GM18526 (cell line): ENCODE measurements around the gene OTUD6A.

Source experiments
- POLR2A ChIP-seq: IDR thresholded peaks from 3 replicates; pipeline ENCODE4 v1.6.1; 2011; ENCODE audit not compliant: insufficient read length; ENCODE audit errors: extremely low read depth

The OTUD6A gene

GRCh38 chrX:70084592-70085240 lies 22.5 kb downstream of the OTUD6A start:
- no peak for TF ChIP-seq POLR2A

DNA sequence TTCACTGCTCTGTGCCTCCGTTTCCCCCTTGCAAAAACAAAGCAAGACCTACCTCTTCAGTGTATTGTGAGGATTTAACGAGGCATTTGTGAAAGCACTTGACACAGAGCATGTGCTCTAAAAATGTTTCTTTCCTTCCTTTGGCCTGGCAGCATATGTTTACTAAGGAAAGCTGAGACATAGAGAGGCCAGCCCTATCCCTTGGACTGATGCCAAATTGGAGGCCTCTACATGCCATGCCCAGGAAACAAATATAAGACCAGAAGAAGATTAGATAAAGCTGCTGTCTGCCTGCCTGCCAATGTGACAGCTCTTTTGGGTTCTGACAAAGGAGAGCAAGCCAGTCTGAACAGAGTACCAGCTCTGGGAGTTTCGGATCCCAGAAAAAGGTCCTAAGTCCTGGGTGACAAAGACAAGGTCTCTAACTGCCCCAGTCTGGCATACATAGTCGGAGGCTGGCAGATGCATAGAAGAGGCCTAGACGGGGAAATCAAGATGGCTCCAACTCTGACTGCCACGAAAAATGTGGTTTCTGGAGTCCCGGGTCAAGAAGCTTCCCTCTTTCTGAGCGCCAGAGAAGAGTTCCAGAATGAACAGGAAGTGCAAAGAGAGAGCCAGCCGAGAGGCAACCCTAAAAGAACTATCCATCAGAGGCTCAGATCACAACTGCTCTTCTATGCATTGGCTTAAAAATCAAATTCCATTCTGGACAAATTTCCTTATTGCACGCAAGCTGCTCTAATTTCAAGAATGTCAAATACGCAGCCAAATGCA lies 25.8 kb downstream of the OTUD6A start:
- no peak for TF ChIP-seq POLR2A

DNA sequence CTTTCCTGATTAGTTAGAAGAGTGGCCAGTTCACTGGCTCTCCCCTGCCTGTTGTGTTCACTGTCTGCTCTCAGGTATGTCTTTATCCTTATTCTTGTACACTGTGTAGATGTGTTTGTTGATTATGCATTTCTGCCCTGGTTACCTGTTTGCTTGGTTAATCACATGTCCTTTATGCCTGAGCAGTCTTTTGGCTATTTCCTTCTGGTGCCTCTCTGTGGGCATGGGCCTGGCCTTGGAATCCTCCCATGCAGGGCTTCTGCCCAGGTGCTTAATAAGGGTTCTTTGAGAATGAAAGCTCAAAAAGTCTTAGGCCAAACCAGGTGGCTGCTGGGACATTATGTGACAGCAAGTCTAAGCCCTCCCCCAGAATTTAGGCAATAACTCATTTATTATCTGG lies 26.5 kb downstream of the OTUD6A start:
- TF ChIP-seq POLR2A: no peak

- TF ChIP-seq POLR2A: no peak
Observed at GRCh38 chrX:70089604-70090297, 27.5 kb downstream of the OTUD6A start.

- TF ChIP-seq POLR2A: no peak
Observed at GRCh38 chrX:70092247-70092646, 30.0 kb downstream of the OTUD6A start.

DNA sequence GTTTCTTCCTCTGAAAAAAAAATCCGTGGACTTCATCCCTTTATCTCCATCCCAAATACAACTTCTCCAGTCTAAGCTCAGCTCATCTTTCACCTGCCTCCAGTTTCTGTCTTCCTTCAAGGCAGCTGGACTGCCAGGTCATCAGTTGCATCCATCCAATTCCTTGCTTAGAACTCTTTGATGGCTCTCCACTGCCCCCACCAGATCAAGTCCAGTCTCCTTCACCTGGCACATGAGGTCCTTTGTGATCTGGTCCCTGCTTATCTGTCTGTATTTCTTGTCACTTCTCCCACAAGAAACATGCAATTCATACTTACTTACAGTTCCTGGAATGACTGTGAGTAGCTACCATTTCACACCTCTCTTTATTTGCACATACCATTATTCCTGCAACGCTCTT lies 33.8 kb downstream of the OTUD6A start:
- no peak for TF ChIP-seq POLR2A

GRCh38 chrX:70105229-70105628 lies 43.0 kb downstream of the OTUD6A start:
- no peak for TF ChIP-seq POLR2A
